Dermis microvascular lymphatic vessel endothelial cell (primary cell): ENCODE results near the gene SLCO2A1. TPM values are rescaled to one million over a fixed set of nuclear protein-coding genes. Genes with fewer than 3 reads are reported as not detected.
"Not testable (repeated sequence)": the region's sequence is repeated elsewhere in the genome, so short reads cannot be mapped to it uniquely, and the experiment has no call there.

Experiments used
- DNase-seq, 2 donors: peaks; one replicate each; pipeline versions ENCODE4 v3.0.0 to v3.0.0-alpha.2; 2010; ENCODE audit warnings: low read depth in 2 of 2
- total RNA-seq: library from RNA; depleted of rRNA; stranded (reverse); fragments of >200 nt; gene quantifications from 2 replicates; pipeline ENCODE4 v1.2.1, GENCODE V29; 2014

SLCO2A1 gene
- 1.2 and 8.0 TPM in 2 replicates for total RNA-seq

GRCh38 chr3:134029734-134030378 is at the start of gene SLCO2A1:
Gene SLCO2A1, minus strand, starts transcription at chr3:134029925. Its CDS starts 123 bp downstream, at chr3:134029802.
- peak in 1 of 2 donors; percentile 63 for DNase-seq

DNA sequence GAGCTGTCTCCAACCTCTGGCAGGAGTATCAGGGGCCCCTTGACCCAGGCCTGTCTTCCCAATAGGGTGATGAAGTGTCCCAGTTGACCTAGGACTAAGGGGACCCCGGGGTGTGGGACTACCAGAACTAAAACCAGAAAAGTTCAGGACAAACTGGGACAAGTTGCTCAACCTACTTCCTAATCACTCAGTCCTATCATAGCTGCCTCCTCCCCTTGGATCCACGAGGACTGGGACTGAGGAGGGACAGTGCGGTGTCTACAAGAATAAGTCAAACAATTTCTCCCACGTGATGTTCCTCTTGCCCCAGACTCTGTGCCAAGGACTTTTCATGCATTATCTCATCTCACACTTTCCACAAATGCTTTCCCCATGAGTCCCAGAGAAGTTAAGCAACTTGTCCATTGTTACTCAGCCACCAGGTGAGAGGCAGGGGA is 49.4 kb upstream of the SLCO2A1 start:
- DNase-seq = no peak

DNA sequence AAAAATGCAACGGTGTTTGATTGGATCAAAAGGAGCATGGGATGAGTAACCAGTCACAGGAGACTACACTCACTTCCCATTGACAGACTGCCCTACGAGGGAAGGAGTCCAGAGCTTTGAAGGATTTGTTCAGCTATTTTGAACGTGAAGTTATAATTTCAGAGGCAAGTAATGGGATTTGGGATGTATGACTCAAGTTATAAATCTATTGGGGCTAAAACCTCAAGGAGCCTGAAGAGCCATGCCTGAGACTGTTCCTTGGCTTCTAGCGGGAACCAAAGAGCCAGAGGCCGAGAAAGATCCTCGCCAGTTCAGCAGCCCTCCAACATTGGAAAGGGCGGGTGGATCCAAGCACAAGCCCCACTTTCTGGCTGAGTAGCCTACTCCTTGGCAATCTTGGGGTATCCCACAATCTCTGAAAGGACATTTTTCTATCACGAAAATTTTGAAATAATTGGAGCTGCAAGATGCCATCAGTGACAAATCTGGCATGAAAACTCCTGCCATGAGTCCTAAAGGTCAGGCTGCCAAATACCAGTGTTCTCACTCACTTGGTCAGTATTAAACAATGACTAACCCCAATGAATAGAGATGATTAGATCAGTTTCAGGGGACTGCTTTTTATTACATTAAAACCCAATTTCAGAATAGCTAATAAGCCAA is 48.6 kb upstream of the SLCO2A1 start:
- no peak for DNase-seq

- no peak for DNase-seq
These were observed 48.0 kb upstream of the SLCO2A1 start for GRCh38 chr3:134077649-134078161.

- DNase-seq = no peak
These were observed 47.1 kb upstream of the SLCO2A1 start for GRCh38 chr3:134076851-134077250.

DNA sequence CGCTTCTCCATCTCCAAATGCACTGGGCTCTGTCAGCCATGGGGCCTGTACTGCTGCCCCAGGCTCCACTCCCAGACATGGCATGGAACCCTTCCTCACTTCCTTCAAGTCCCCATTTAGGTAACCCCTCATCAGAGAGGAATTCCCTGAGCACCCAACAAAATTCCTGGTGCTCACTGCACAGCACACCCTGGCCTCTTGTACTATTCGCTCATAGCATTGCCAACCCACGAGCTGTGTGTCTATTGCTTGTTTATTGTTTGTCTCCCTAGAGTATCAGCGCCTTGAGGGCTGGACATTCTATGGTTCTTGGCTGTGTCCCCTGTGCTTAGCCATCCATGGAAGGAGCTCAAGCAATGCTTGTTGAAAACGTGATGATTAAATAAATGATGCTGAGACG is 46.1 kb upstream of the SLCO2A1 start:
- DNase-seq = no peak

DNA sequence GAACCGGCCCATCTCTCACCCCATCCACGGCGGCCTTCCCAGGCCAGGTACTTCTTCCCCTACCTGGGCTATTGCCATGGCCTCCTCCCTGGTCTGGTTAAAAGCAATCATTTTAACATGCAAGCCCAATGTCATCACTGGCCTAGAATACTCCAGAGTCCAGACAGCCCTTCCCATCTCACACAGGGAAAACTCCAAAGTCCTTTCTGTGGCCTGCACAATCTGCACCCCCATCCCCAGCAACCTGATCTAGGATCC is 45.8 kb upstream of the SLCO2A1 start:
- no peak for DNase-seq

DNA sequence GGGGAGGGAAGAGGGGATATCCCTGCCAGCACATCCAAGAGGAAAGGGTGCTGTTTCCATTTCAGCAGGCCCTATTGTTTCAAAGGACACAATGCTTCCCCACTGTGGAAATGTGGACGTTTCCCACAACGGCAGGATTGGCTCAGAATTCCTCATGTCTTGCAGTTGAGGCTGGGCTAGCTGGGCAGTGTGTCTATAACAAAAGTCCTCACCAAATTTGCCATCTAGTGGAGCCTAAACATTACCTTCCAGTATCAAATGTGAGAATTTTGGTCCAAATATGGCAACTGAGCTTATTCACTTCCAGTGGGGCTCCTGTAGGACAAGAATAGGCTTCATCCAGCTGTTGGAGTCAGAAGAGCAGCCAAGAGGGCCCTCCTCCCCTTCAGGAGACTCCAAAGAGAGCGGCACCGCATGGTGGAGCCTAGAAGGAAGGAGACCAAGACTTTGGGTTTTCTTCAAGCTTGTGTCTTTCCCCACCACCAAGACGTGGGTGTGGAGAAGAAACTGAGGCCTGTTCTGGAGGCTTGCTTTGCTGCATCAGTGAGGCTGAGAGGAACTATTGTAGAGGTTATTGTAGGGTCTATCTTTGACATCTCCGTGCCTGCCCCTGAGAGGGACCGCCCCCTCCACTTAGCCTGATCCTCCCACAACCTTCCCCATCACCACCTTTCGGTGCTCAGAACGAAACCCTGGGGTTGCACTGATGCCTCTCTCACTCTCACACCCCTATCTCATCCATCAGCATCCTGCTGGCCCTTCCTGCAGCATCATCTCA is 45.3 kb upstream of the SLCO2A1 start:
- DNase-seq = peak in 1 of 2 donors; percentile 54

- DNase-seq = no peak
These were observed 44.5 kb upstream of the SLCO2A1 start for GRCh38 chr3:134074001-134074789.

GRCh38 chr3:134073583-134073945 is 43.8 kb upstream of the SLCO2A1 start:
- no peak for DNase-seq

DNA sequence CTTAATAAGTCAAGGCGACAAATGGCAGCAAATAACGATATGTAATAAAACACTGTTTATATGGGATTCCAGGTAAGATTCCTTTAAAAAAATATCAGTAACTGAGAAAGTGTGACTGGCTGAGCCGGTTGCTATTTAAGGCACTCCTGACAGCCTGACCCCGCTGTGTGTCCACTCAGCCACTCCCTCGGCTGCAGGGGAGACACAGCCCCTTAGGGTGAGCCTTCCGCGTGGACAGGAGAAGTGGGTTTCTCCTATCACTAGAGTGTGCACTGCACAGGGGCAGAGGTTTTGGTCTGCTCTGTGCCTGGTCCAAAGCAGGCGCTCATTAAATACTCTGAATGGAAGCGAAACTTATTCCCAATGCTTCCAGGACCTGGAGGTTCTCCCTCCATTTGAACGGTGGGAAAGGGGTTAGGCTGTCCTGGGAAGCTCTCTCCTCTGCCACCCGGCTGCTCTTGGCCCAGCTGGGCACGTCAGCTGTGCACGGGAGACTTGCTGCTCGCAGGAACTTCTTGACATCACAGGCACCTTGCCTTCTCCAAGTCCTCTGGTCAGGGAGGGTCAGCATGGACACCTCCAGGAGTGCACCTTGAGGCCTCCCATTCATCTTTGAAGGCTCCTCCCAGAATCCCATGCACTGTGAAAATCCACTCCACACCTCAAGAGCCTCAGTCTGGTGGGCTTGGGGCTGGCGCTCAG is 43.3 kb upstream of the SLCO2A1 start:
- DNase-seq = no peak

DNA sequence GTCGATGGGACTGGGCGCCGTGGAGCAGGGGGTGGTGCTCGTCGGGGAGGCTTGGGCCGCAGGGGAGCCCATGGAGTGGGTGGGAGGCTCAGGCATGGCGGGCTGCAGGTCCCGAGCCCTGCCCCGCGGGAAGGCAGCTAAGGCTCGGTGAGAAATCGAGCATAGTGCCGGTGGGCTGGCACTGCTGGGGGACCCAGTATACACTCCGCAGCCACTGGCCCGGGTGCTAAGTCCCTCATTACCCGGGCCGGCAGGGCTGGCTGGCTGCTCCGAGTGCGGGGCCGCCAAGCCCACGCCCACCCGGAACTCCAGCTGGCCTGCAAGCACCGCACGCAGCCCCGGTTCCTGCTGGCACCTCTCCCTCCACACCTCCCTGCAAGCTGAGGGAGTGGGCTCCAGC is 40.6 kb upstream of the SLCO2A1 start:
- not testable (repeated sequence) for DNase-seq

DNA sequence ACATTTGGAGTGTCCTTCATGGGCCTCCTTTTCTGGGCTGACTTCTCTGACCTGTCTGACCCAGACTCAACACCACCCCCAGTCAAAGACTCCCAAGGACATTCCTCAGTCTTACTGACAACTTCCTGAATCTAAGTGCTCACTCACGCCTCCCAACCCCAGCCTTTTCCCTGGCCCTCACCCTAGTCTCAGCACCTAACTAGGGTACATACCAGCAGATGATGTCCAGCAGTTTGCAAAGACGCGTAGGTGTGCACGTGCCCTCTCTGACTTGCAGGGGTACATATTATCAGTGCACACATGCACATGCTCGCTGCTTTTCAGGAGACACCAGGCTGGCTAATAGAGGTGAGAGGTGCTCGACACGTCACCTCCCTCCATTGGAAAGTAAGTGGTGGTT is 38.7 kb upstream of the SLCO2A1 start:
- DNase-seq = no peak

- no peak for DNase-seq
These were observed 37.9 kb upstream of the SLCO2A1 start for GRCh38 chr3:134067531-134068161.

DNA sequence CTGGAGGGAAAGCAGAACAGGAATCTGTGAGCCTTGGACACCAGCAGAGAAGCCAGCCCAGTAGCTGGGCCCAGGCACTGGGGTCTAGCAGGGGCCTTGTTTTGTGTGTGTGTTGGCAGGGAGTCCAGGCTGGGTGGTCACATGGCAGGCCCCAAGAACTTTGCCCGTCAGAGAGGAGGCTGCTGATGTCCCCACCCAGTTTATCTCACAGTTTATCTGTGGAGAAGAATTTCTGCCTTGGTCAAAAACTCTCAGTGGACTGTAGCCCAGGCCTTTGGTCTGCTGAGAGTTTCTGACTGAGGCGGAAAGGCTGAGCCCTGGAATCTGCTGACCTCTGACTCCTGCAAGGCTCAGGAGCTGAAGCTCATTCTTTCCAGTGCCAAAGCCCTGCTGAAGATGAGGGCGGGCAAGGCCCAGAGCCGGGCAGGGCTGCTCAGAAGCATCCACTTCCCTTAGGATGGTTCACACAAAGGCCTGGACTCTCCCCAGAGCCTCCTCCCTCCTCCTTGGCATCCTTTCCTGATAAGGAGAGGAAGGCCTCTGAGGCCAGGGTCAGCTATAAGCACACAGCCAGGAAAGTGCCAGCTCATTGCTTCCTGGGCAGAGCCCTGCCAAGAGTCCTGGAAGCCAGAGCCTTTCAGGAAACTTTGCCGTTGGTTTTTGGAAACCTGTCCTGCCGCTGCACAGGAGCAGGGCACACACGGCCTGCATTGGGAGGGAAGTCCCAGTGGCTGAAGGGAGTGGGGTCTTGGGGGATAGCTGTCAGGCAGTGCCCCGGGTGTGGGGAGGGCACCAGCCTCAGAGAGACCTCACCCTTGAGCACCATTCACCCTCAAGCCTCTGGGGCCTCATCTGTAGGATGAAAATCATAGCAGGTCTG is 37.2 kb upstream of the SLCO2A1 start:
- DNase-seq = peak in 1 of 2 donors; percentile 73

GRCh38 chr3:134066158-134066541 is 36.4 kb upstream of the SLCO2A1 start:
- peak in 1 of 2 donors; percentile 40 for DNase-seq

DNA sequence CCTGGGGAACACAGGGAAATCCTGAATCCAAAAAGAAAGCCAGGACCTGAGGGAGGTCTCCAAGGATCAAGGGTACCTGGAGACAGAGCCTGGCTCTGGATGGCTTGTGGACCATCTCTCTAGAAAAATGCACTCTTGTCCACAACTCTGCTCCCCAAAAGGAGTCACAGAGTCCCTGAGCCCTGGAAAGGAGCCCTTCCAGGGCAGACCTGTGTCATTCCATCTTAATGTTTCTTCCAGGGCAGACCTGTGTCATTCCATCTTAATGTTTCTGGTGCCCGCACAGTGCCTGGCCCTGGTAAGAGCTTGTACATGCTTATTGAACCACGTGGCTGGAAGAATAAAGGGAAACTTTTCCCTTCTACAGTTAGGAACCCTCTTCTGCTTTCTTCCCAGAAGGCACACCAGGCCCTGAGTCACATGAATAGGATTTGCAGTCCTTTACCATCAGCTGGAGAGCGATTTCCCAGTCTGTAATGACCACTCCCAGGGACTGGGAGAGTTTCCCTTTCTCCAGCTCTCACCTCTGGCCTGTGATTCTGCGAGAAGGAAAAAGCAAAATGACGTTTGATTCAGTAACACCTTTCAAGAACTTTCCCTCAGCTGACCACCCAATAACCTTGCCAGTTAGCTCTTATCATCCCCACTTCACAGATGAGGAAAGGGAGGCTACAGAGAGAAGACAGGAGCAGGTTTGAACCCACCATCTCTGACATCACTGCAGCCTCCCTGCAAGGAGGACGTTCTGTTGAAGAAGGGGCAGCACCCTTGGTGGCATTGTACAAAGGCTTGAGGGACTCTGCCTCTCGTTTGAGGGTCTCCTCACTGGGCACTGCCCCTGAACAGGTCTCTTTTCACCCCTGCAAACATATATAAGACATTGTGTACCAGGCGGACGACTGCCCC is 35.8 kb upstream of the SLCO2A1 start:
- no peak for DNase-seq

DNA sequence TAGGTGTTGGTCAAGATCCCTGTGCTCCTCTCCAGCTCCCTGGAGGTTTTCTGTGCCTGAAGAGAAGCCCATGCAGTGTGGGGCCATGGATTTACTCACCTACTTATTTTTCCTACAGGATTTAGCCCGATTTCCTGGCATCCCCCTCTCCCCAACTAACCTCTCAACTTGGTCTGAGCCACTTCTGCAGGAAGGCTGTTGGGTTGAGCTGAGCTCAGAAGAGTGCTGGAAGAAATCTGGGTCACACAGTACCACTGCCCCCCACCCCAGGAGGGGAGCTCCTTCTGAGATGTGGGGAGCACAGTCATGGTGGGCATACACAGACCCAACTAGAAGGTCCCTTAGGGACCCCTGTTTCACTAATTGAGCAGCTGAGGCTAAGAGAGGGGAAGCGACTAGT is 34.4 kb upstream of the SLCO2A1 start:
- DNase-seq = no peak

- DNase-seq = no peak
These were observed 31.7 kb upstream of the SLCO2A1 start for GRCh38 chr3:134061401-134061800.
